Suprapubic skin (tissue), 4 donors: ENCODE data around the gene PIK3R1.

Source experiments
- POLR2A ChIP-seq, 2 donors: fragments of 450-650 bp; IDR thresholded peaks; one replicate each; pipeline ENCODE4 v1.6.1; 2017; ENCODE audit warnings: antibody characterized with exemption in 2 of 2, mild to moderate bottlenecking in 2 of 2, moderate library complexity in 2 of 2
- POLR2AphosphoS5 ChIP-seq, 3 donors: sonication (generic); formaldehyde crosslinking; IDR thresholded peaks; one replicate each; pipeline ENCODE4 v1.6.1; 2017; ENCODE audit warnings: antibody characterized with exemption in 3 of 3
- TF ChIP-seq, protein P1 (sequence below), 2 donors: fragments of 200-600 bp in 1 of 2; fragments of 450-650 bp in 1 of 2; sonication (generic) in 1 of 2; IDR thresholded peaks; one replicate each; pipeline ENCODE4 v1.5.1; 2016 to 2019; ENCODE audit warnings: antibody characterized with exemption in 2 of 2, mild to moderate bottlenecking in 1 of 2, moderate library complexity in 1 of 2

DNA sequence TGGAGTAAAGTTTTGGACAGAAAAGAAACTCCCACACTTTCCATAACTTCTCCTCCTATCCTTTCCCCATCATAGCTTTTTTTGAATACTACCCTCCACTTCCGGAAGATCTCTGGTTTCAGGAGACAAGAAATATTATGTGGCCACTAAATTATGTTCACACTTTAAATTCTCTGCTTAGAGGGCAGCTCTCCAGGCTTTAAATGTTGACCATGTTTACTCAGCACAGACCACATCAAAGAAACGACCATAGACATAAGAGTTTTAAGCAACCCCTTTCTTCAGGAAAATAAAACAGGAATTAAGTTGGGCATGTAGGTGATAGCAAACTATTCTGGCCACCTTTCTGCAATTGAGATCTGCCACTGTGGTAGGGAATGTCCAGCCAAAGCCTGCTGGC lies 97.8 kb downstream of the PIK3R1 start:
- no peak for TF ChIP-seq POLR2AphosphoS5 (IDR thresholded peaks at IDR 0.05)
- TF ChIP-seq, protein P1, sequence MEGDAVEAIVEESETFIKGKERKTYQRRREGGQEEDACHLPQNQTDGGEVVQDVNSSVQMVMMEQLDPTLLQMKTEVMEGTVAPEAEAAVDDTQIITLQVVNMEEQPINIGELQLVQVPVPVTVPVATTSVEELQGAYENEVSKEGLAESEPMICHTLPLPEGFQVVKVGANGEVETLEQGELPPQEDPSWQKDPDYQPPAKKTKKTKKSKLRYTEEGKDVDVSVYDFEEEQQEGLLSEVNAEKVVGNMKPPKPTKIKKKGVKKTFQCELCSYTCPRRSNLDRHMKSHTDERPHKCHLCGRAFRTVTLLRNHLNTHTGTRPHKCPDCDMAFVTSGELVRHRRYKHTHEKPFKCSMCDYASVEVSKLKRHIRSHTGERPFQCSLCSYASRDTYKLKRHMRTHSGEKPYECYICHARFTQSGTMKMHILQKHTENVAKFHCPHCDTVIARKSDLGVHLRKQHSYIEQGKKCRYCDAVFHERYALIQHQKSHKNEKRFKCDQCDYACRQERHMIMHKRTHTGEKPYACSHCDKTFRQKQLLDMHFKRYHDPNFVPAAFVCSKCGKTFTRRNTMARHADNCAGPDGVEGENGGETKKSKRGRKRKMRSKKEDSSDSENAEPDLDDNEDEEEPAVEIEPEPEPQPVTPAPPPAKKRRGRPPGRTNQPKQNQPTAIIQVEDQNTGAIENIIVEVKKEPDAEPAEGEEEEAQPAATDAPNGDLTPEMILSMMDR (IDR thresholded peaks at IDR 0.05), result no peak
- no peak for TF ChIP-seq POLR2A (IDR thresholded peaks at IDR 0.05)
